Keratinocyte (primary cell): ENCODE data around the gene AKAP10. TPM values are rescaled to one million over a fixed set of nuclear protein-coding genes. Genes with fewer than 3 reads are reported as not detected.

Experiments
- DNase-seq: peaks from one replicate; pipeline ENCODE4 v3.0.0-alpha.2; 2011; ENCODE audit warnings: low read depth, missing footprints, low spot score
- FAIRE-seq: peaks from 2 replicates; lab custom pipeline; 2011; peaks lifted over from hg19 to GRCh38; lab: Jason Lieb, UNC
- H2AFZ ChIP-seq: 2 replicates; pipeline ENCODE4 v1.6.0; 2012; ENCODE audit warnings: low read length, control low read depth, inconsistent platforms; ENCODE audit not compliant: control insufficient read depth
- H3K27ac ChIP-seq: 2 replicates; pipeline ENCODE4 v1.5.1; 2011; ENCODE audit warnings: low read length; ENCODE audit not compliant: control insufficient read depth, insufficient read depth
- H3K27me3 ChIP-seq: 3 replicates; pipeline ENCODE4 v1.6.0; 2011; ENCODE audit warnings: low read length; ENCODE audit not compliant: control insufficient read depth, insufficient read depth; ENCODE audit errors: extremely low read depth
- H3K36me3 ChIP-seq, 2 experiments: 2 replicates in 1 of 2; 3 replicates in 1 of 2; pipeline ENCODE4 v1.5.1; 2011; ENCODE audit warnings: low read length in 2 of 2, mild to moderate bottlenecking in 1 of 2; ENCODE audit not compliant: control insufficient read depth in 2 of 2, insufficient read depth in 2 of 2; ENCODE audit errors: extremely low read depth in 1 of 2
- H3K4me1 ChIP-seq: 3 replicates; pipeline ENCODE4 v1.5.1; 2011; ENCODE audit warnings: low read length; ENCODE audit not compliant: control insufficient read depth, insufficient read depth; ENCODE audit errors: extremely low read depth
- H3K4me2 ChIP-seq: 3 replicates; pipeline ENCODE4 v1.6.0; 2011; ENCODE audit warnings: low read depth, low read length; ENCODE audit not compliant: control insufficient read depth, insufficient read depth; ENCODE audit errors: extremely low read depth
- H3K4me3 ChIP-seq, 3 experiments: fragments of 200-600 bp in 1 of 3; sonication (generic) in 1 of 3; 2 replicates in 2 of 3; 3 replicates in 1 of 3; pipeline ENCODE4 v1.5.1; 2011 to 2016; ENCODE audit warnings: low read length in 3 of 3, mild to moderate bottlenecking in 3 of 3, control low read depth in 2 of 3, inconsistent platforms in 1 of 3, low read depth in 1 of 3, mixed read lengths in 1 of 3, mixed run types in 1 of 3, moderate library complexity in 1 of 3; ENCODE audit not compliant: control insufficient read depth in 2 of 3, insufficient read depth in 2 of 3; ENCODE audit errors: extremely low read depth in 1 of 3
- H3K79me2 ChIP-seq: 2 replicates; pipeline ENCODE4 v1.6.0; 2012; ENCODE audit warnings: low read length; ENCODE audit not compliant: control insufficient read depth, insufficient read depth
- H3K9ac ChIP-seq: 3 replicates; pipeline ENCODE4 v1.6.0; 2011; ENCODE audit warnings: low read length; ENCODE audit not compliant: control insufficient read depth, insufficient read depth; ENCODE audit errors: extremely low read depth
- H3K9me1 ChIP-seq: 3 replicates; pipeline ENCODE4 v1.6.0; 2011; ENCODE audit warnings: low read length; ENCODE audit not compliant: control insufficient read depth, insufficient read depth; ENCODE audit errors: extremely low read depth
- H3K9me3 ChIP-seq: 2 replicates; pipeline ENCODE4 v1.5.1; 2012; ENCODE audit warnings: low read depth, low read length; ENCODE audit not compliant: control insufficient read depth
- H4K20me1 ChIP-seq: 3 replicates; pipeline ENCODE4 v1.6.0; 2011; ENCODE audit warnings: low read length; ENCODE audit not compliant: control insufficient read depth, insufficient read depth; ENCODE audit errors: extremely low read depth
- EZH2 ChIP-seq: IDR thresholded peaks from one replicate; pipeline ENCODE4 v1.6.1; 2012; ENCODE audit warnings: inconsistent platforms, mild to moderate bottlenecking, low read length, moderate library complexity
- dilution Hi-C: fragments of 300-500 bp; cut with MboI; formaldehyde crosslinking; loops from one replicate; pipeline ENCODE4 v1.7.0; 2020; ENCODE audit warnings: low sequenced_read_pairs; ENCODE audit not compliant: extremely low pct_ligation_motif_present
- polyA plus RNA-seq, 5 experiments: library from polyadenylated mRNA; depleted of rRNA in 3 of 5; stranded (reverse) in 3 of 5; stranded (forward) in 1 of 5; unstranded in 1 of 5; fragments of >200 nt; gene quantifications; 1 replicate in 1 of 5; 2 replicates in 3 of 5; 3 replicates in 1 of 5; pipeline versions ENCODE4 v1.2.1 to v1.2.3, GENCODE V29; 2011 to 2012; ENCODE audit warnings: missing spikeins in 2 of 5, low read depth in 1 of 5, low replicate concordance in 1 of 5
- TF ChIP-seq, protein P1 (sequence below), 3 experiments: IDR thresholded peaks in 1 of 3; conservative IDR thresholded peaks in 1 of 3; optimal IDR thresholded peaks in 1 of 3; 2 replicates in 2 of 3; 3 replicates in 1 of 3; pipeline versions ENCODE3 to v1.5.1; 2011; ENCODE audit warnings: low read length in 3 of 3, mild to moderate bottlenecking in 3 of 3, moderate library complexity in 2 of 3, control low read depth in 1 of 3, inconsistent platforms in 1 of 3; ENCODE audit not compliant: insufficient read depth in 2 of 3; ENCODE audit errors: extremely low read depth in 1 of 3

The AKAP10 gene
- polyA plus RNA-seq, 1 donor (not counting 4 experiments of a cell fraction or from before 2014, with no cell fraction given) = 30.8 TPM

DNA sequence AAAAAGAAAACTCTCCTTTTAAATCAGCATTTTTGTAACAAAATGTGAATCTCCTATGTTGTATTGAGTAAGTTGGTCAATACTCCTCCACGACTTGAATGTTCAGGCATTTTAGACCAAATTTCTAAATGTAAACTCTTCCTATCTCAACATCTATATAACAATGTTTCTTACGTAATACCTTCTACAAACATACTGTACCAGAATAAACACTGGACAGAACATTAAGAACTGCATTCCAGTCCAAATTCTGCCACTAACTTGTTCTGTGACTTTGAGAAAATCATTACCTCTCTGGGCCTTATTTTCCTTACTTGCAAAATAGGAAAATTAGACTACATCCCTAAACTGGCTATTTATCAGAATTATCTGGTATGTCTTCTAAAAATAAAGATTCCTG, 40.1 kb downstream of the AKAP10 start:
- Histone ChIP-seq H3K36me3 (peaks cover 6 to 29% of the 10 kb centered on the region in 2 experiments), H3K9me1 (no peaks in the 10 kb centered on the region), H3K9ac (no peak overlapping the region), H2AFZ (no peak overlapping the region), H3K4me3 (no peak overlapping the region), H3K27ac (no peak overlapping the region), H3K79me2 (peaks cover 4% of the 10 kb centered on the region), H3K4me1 (no peaks in the 10 kb centered on the region), H3K4me2 (no peak overlapping the region), H3K9me3 (no peaks in the 10 kb centered on the region), H4K20me1 (no peaks in the 10 kb centered on the region), H3K27me3 (no peaks in the 10 kb centered on the region)
- DNase-seq (no peak), FAIRE-seq (no peak)
- dilution Hi-C loops = no loop called here
- TF ChIP-seq, protein P1, sequence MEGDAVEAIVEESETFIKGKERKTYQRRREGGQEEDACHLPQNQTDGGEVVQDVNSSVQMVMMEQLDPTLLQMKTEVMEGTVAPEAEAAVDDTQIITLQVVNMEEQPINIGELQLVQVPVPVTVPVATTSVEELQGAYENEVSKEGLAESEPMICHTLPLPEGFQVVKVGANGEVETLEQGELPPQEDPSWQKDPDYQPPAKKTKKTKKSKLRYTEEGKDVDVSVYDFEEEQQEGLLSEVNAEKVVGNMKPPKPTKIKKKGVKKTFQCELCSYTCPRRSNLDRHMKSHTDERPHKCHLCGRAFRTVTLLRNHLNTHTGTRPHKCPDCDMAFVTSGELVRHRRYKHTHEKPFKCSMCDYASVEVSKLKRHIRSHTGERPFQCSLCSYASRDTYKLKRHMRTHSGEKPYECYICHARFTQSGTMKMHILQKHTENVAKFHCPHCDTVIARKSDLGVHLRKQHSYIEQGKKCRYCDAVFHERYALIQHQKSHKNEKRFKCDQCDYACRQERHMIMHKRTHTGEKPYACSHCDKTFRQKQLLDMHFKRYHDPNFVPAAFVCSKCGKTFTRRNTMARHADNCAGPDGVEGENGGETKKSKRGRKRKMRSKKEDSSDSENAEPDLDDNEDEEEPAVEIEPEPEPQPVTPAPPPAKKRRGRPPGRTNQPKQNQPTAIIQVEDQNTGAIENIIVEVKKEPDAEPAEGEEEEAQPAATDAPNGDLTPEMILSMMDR (optimal IDR thresholded peaks at IDR 0.05 in 1 of 3, IDR thresholded peaks at IDR 0.05 in 1 of 3, conservative IDR thresholded peaks at IDR 0.05 in 1 of 3; ENCODE audit: extremely low read depth in 1 of 3, insufficient read depth in 2 of 3, low read length in 3 of 3) = no peak
- TF ChIP-seq EZH2 = no peak

DNA sequence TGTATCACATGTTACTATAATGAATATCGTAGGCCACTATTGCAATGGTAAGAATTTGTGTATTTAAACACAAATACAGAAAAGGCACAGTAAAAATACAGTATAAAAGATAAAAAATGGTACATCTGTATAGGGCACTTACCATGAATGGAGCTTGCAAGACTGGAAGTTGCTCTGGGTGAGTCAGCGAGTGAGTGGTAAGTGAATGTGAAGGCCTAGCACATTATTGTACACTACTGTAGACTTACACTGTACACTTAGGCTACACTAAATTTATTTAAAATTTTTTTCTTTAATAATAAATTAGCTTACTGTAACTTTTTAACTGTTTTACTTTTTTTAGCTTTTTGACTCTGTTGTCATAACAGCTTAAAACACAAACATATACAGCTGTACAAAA, 42.5 kb downstream of the AKAP10 start:
- Histone ChIP-seq H3K27me3 (no peaks in the 10 kb centered on the region), H3K27ac (no peak overlapping the region), H3K9me3 (no peaks in the 10 kb centered on the region), H3K4me2 (no peak overlapping the region), H4K20me1 (no peaks in the 10 kb centered on the region), H3K36me3 (peaks cover 12 to 35% of the 10 kb centered on the region in 2 experiments), H2AFZ (no peak overlapping the region), H3K9ac (no peak overlapping the region), H3K79me2 (peaks cover 4% of the 10 kb centered on the region), H3K4me1 (no peaks in the 10 kb centered on the region), H3K4me3 (no peak overlapping the region), H3K9me1 (no peaks in the 10 kb centered on the region)
- dilution Hi-C loops = no loop called here
- TF ChIP-seq EZH2 = no peak
- TF ChIP-seq, protein P1 (optimal IDR thresholded peaks at IDR 0.05 in 1 of 3, IDR thresholded peaks at IDR 0.05 in 1 of 3, conservative IDR thresholded peaks at IDR 0.05 in 1 of 3; ENCODE audit: extremely low read depth in 1 of 3, insufficient read depth in 2 of 3, low read length in 3 of 3) = no peak
- no peak for DNase-seq
- no peak for FAIRE-seq
